ENCODE data around the gene ELMO1.

ELMO1 gene

DNA sequence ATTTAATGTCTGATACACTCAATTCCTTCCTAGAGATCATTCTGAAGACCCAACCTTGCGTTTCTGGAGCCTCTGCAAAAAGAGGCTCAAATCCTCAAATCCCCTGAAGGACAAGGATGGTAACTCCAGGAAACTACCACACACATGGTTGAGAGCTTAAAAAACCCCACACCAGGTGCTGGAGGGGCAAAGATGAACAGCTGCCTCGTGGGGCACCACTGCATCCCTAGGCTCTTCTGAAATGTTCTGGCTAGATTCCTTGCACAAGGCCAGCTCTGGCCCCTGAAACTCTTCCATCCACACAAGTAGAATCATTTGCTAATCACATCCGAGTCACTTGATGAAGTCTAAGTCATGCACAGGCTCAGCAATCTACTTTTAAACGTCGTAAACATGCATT is 286.6 kb downstream of the ELMO1 start:
- H3K27ac ChIP-seq (ENCODE audit: poor library complexity, severe bottlenecking) = no peak overlapping the region
- DNase-seq (ENCODE audit: low spot score) (no peak), ATAC-seq (ENCODE audit: low read depth) (no peak)
- H3K9me3 ChIP-seq (ENCODE audit: severe bottlenecking) = no peaks in the 10 kb centered on the region
- H3K4me3 ChIP-seq (ENCODE audit: severe bottlenecking) = no peak overlapping the region
- H3K27me3 ChIP-seq (ENCODE audit: insufficient read depth, poor library complexity, severe bottlenecking) = no peaks in the 10 kb centered on the region
- no peaks in the 10 kb centered on the region for H3K36me3 ChIP-seq (ENCODE audit: low read depth)
- no peaks in the 10 kb centered on the region for H3K4me1 ChIP-seq (ENCODE audit: insufficient read depth, poor library complexity, severe bottlenecking)
- TF ChIP-seq, protein P1, sequence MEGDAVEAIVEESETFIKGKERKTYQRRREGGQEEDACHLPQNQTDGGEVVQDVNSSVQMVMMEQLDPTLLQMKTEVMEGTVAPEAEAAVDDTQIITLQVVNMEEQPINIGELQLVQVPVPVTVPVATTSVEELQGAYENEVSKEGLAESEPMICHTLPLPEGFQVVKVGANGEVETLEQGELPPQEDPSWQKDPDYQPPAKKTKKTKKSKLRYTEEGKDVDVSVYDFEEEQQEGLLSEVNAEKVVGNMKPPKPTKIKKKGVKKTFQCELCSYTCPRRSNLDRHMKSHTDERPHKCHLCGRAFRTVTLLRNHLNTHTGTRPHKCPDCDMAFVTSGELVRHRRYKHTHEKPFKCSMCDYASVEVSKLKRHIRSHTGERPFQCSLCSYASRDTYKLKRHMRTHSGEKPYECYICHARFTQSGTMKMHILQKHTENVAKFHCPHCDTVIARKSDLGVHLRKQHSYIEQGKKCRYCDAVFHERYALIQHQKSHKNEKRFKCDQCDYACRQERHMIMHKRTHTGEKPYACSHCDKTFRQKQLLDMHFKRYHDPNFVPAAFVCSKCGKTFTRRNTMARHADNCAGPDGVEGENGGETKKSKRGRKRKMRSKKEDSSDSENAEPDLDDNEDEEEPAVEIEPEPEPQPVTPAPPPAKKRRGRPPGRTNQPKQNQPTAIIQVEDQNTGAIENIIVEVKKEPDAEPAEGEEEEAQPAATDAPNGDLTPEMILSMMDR (IDR thresholded peaks at IDR 0.05; ENCODE audit: poor library complexity, severe bottlenecking) = no peak

DNA sequence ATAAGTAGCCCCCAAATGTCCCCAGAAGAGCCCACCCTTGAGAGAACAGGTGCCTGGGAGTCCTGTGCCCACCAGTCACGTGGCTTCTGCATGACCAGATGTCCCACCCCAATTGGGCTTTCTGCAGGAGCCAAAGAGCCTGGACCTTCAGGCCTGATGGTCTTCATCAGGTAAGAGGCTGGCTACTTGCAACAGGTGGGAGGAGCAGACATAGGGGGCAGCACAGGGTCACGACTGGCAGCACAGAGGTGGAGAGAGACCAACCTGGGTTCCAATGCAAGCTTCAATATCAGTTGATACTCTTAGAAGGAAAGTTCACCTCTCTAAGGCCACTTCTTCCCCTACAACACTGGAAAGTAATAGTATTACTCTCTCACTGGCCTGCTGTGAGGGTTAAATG is 288.0 kb downstream of the ELMO1 start:
- H3K36me3 ChIP-seq (ENCODE audit: low read depth) = no peaks in the 10 kb centered on the region
- ATAC-seq (ENCODE audit: low read depth) (no peak), DNase-seq (ENCODE audit: low spot score) (no peak)
- no peak overlapping the region for H3K27ac ChIP-seq (ENCODE audit: poor library complexity, severe bottlenecking)
- no peaks in the 10 kb centered on the region for H3K27me3 ChIP-seq (ENCODE audit: insufficient read depth, poor library complexity, severe bottlenecking)
- H3K4me3 ChIP-seq (ENCODE audit: severe bottlenecking) = no peak overlapping the region
- H3K4me1 ChIP-seq (ENCODE audit: insufficient read depth, poor library complexity, severe bottlenecking) = no peaks in the 10 kb centered on the region
- no peaks in the 10 kb centered on the region for H3K9me3 ChIP-seq (ENCODE audit: severe bottlenecking)
- TF ChIP-seq, protein P1 (IDR thresholded peaks at IDR 0.05; ENCODE audit: poor library complexity, severe bottlenecking) = no peak

DNA sequence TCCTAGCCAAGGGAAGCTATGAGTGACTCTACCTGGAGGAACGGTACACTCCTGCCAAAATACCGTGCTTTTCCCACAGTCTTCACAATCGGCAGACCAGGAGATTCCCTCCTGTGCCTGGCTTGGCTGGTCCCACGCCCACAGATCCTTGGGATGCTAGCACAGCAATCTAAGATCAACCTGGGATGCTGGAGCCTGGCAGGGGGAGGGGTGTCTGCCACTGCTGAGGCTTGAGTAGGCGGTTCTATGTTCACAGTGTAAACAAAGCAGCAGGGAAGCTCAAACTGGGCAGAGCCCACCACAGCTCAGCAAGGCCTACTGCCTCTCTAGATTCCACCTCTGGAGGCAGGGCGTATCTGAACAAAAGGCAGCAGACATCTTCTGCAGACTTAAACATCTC is 295.3 kb downstream of the ELMO1 start:
- Histone ChIP-seq H3K27me3 (ENCODE audit: insufficient read depth, poor library complexity, severe bottlenecking) (no peaks in the 10 kb centered on the region), H3K9me3 (ENCODE audit: severe bottlenecking) (no peaks in the 10 kb centered on the region), H3K27ac (ENCODE audit: poor library complexity, severe bottlenecking) (no peak overlapping the region), H3K4me1 (ENCODE audit: insufficient read depth, poor library complexity, severe bottlenecking) (no peaks in the 10 kb centered on the region), H3K4me3 (ENCODE audit: severe bottlenecking) (no peak overlapping the region), H3K36me3 (ENCODE audit: low read depth) (no peaks in the 10 kb centered on the region)
- ATAC-seq (ENCODE audit: low read depth) (no peak), DNase-seq (ENCODE audit: low spot score) (no peak)
- TF ChIP-seq, protein P1 (IDR thresholded peaks at IDR 0.05; ENCODE audit: poor library complexity, severe bottlenecking) = no peak

DNA sequence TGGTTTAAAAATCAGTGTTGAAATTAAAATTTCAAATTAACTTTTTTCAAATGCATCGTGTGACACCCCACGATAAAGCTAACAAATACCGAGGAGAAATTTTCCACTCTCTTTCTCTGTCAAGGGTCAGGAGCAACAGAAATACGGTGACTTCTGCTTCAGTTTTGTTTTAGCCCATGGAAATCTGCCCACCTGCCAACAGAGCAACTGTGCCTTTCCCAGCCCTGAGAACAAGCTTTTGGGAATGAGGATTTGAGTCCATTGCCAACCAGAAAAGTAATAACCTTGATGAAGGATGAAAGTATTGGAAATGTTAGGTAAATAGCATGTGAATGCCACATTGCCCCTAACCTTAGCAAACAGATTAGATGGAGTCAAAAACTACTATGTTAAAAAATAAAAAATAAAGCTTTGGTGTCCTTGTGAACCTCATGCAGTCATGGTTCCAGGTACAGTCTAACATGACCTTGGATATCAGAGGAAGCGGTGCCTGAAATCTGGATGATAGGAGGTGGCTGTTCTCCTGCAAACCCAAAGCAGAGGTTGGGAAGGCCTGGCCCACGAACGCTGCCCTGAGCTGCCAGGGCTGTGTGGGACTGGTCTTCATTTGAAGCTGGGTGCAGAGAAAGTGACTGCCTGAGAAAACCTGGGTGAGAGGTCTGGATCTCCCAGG is 296.8 kb downstream of the ELMO1 start:
- Histone ChIP-seq H3K4me3 (ENCODE audit: severe bottlenecking) (no peak overlapping the region), H3K4me1 (ENCODE audit: insufficient read depth, poor library complexity, severe bottlenecking) (no peaks in the 10 kb centered on the region), H3K27me3 (ENCODE audit: insufficient read depth, poor library complexity, severe bottlenecking) (no peaks in the 10 kb centered on the region), H3K27ac (ENCODE audit: poor library complexity, severe bottlenecking) (no peak overlapping the region), H3K9me3 (ENCODE audit: severe bottlenecking) (no peaks in the 10 kb centered on the region), H3K36me3 (ENCODE audit: low read depth) (no peaks in the 10 kb centered on the region)
- ATAC-seq (ENCODE audit: low read depth) = no peak
- DNase-seq (ENCODE audit: low spot score) = no peak
- TF ChIP-seq, protein P1 (IDR thresholded peaks at IDR 0.05; ENCODE audit: poor library complexity, severe bottlenecking) = no peak

DNA sequence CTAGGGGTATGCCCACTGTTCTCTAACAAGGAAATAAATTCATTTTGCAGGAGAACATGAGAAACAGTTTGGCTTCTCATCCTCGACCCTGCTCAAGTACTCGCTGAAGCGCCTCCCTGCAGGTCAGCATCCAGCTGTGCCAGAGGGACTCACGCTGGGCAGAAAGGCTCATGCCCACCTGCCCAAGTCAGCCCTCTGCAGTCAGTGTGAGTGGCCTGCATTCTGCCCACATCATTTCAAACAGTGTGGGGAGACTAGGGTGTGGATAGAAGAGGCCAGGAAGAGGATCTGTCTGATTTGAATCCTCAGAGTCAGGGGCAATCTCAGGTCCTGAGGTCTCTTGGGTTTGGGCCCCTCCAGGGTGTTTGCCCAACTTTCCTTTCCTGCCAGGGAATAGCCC is 297.8 kb downstream of the ELMO1 start:
- H3K4me3 ChIP-seq (ENCODE audit: severe bottlenecking) = no peak overlapping the region
- no peak overlapping the region for H3K27ac ChIP-seq (ENCODE audit: poor library complexity, severe bottlenecking)
- H3K9me3 ChIP-seq (ENCODE audit: severe bottlenecking) = no peaks in the 10 kb centered on the region
- ATAC-seq (ENCODE audit: low read depth) (no peak), DNase-seq (ENCODE audit: low spot score) (no peak)
- H3K36me3 ChIP-seq (ENCODE audit: low read depth) = no peaks in the 10 kb centered on the region
- TF ChIP-seq, protein P1 (IDR thresholded peaks at IDR 0.05; ENCODE audit: poor library complexity, severe bottlenecking) = no peak
- no peaks in the 10 kb centered on the region for H3K27me3 ChIP-seq (ENCODE audit: insufficient read depth, poor library complexity, severe bottlenecking)
- H3K4me1 ChIP-seq (ENCODE audit: insufficient read depth, poor library complexity, severe bottlenecking) = no peaks in the 10 kb centered on the region

Measured in RWPE2 (cell line).